NB4 (cell line): Measurements from ENCODE around the gene PIP5K1B.

Experiments
- CTCF ChIP-seq: IDR thresholded peaks from one replicate; pipeline ENCODE4 v1.5.1; 2012; ENCODE audit warnings: low read depth, low read length
- MAX ChIP-seq: IDR thresholded peaks from 2 replicates; pipeline ENCODE4 v1.6.1; 2011; ENCODE audit warnings: low read depth, low read length
- POLR2A ChIP-seq: IDR thresholded peaks from 2 replicates; pipeline ENCODE4 v1.6.1; 2011; ENCODE audit warnings: mild to moderate bottlenecking; ENCODE audit not compliant: insufficient read length; ENCODE audit errors: extremely low read depth

DNA sequence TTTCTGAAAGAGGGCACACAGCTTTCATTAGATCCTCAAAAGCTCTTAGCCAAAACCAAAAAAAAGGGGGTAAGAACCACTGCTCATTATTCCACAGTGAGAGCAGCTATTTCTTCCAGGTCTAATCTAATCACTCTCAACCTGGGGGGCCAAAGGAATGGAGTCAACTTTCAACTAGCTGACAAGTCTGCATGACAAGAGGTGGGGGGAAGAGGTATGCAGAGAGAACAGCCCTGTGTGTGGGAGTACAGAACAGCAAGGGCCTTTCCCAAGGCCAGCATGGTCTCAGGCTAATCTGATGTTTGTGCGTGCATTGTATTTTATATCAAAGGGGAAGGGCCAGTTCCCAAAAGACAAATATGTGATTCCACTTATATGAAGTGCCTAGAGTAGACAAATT lies 36.9 kb upstream of the PIP5K1B start:
- TF ChIP-seq CTCF, result no peak
- no peak for TF ChIP-seq MAX
- no peak for TF ChIP-seq POLR2A
